Stimulated activated CD8-positive, alpha-beta memory T cell treated with anti-CD3 and anti-CD28 coated beads, Interleukin-4, amount 100 ng/mL, for 48 hours (primary cell): ENCODE data around the gene SPRR5.

Experiments used
- DNase-seq: peaks from one replicate; pipeline ENCODE4 v3.0.0-alpha.2; 2020

Gene SPRR5

GRCh38 chr1:152986578-152986977, 39.6 kb downstream of the SPRR5 start:
- DNase-seq = no peak

GRCh38 chr1:152993186-152993585, 46.2 kb downstream of the SPRR5 start:
- DNase-seq = no peak

- no peak for DNase-seq
Measured at GRCh38 chr1:152995842-152996241, 48.8 kb downstream of the SPRR5 start.

GRCh38 chr1:152996633-152997400, 49.8 kb downstream of the SPRR5 start:
- no peak for DNase-seq

GRCh38 chr1:152997901-152998300, 50.9 kb downstream of the SPRR5 start:
- no peak for DNase-seq

GRCh38 chr1:152998476-152998875, 51.5 kb downstream of the SPRR5 start:
- no peak for DNase-seq
